Ovary (tissue), 3 donors: ENCODE results near the gene RYR3.

Source experiments
- CTCF ChIP-seq, 3 donors: fragments of 450-650 bp in 2 of 3; fragments of 200-600 bp in 1 of 3; IDR thresholded peaks; one replicate each; pipeline versions ENCODE4 v1.5.1 to v1.8.0; 2016 to 2022; ENCODE audit warnings: antibody characterized with exemption in 3 of 3, mild to moderate bottlenecking in 1 of 3
- POLR2A ChIP-seq: fragments of 450-650 bp; IDR thresholded peaks from one replicate; pipeline ENCODE4 v1.6.1; 2017; ENCODE audit warnings: antibody characterized with exemption, mild to moderate bottlenecking, moderate library complexity
- donor health status: DM: no; HTN: no; CAD: no.

- TF ChIP-seq POLR2A (no peak), CTCF (IDR thresholded peaks at IDR 0.05) (no peak)
Observed at GRCh38 chr15:33670567-33670966, 359.8 kb downstream of the RYR3 start.
